ENCODE results near the gene FBXL13. TPM values are rescaled to one million over a fixed set of nuclear protein-coding genes. Genes with fewer than 3 reads are reported as not detected.

FBXL13 gene
- total and polyA plus RNA-seq, 10 of the 15 experiments (the other 5 are each of a cell fraction or from before 2014, with no cell fraction given) = 0.08 to 0.95 (median 0.28) TPM; not detected in 2

DNA sequence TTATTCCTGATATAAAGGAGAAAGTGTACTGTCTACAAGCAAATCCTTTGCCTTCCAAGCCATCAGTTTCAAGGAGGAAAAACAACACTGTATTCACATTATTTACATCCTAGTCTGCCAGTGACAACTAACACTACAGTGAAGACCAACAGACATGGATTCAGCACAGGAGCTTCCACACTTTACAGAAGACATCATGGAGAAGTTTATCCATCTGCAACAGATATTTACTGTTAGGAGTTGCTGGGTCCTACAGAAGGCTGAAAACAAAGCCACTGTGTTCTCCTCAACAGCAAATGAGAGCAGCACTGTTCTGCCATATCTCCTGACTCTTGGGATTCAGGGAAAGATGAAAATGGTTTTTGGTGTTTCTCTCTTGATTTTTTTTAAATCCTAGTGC, 42.4 kb upstream of the FBXL13 start (continued):
- TF ChIP-seq ATF3 (IDR thresholded peaks at IDR 0.05; ENCODE audit: borderline replicate concordance, extremely low read depth, low read depth, low read length) (no peak), ZSCAN29 (IDR thresholded peaks at IDR 0.05) (no peak), IKZF1 (conservative IDR thresholded peaks at IDR 0.05) (no peak), HDAC2 (IDR thresholded peaks at IDR 0.05) (no peak), JUNB (IDR thresholded peaks at IDR 0.05) (no peak), ZBTB40 (IDR thresholded peaks at IDR 0.05; ENCODE audit: borderline replicate concordance) (no peak), CBFB (IDR thresholded peaks at IDR 0.05; ENCODE audit: low read depth) (no peak), TARDBP (IDR thresholded peaks at IDR 0.05; ENCODE audit: borderline replicate concordance) (no peak), IRF3 (IDR thresholded peaks at IDR 0.05) (no peak)

Measured in GM12878 (cell line).